Ammon's horn (tissue), 1 donor: Measurements from ENCODE around the gene STUB1.

Source experiments
- DNase-seq: peaks from one replicate; pipeline ENCODE4 v3.0.0-alpha.2; 2016; ENCODE audit warnings: low spot score

The STUB1 gene

DNA sequence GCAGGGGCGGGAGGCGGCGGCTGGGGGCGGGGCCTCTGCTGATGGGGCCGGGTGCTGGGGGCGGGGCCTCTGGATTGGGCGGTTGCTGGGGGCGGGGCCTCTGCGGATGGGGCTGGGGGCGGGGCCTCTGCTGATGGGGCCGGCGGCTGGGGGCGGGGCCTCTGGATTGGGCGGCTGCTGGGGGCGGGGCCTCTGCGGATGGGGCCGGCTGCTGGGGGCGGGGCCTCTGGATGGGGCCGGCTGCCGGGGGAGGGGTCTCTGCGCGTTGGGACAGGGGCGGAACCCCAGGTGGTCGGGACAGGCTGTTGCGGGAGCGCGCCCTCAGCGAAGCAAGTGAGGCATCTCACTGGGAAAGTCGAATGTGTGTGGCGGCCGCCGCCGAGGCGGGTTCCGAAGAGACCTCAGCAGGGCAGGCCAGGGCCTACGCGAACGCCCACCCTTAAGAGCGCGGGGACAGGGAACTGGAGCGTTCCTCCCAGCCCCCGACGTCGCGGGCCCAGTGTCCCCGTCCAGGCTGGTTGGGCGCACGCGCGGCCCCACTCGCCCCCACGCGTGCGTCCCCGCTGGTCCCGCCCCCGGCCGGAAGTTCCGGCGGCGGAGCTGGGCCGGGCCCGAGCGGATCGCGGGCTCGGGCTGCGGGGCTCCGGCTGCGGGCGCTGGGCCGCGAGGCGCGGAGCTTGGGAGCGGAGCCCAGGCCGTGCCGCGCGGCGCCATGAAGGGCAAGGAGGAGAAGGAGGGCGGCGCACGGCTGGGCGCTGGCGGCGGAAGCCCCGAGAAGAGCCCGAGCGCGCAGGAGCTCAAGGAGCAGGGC lies at the start of gene STUB1:
Gene STUB1, plus strand, starts transcription at position 597 of the 811 bp plus-strand sequence. Its CDS starts 116 bp downstream, at position 713.
- DNase-seq, result peak; percentile 85

DNA sequence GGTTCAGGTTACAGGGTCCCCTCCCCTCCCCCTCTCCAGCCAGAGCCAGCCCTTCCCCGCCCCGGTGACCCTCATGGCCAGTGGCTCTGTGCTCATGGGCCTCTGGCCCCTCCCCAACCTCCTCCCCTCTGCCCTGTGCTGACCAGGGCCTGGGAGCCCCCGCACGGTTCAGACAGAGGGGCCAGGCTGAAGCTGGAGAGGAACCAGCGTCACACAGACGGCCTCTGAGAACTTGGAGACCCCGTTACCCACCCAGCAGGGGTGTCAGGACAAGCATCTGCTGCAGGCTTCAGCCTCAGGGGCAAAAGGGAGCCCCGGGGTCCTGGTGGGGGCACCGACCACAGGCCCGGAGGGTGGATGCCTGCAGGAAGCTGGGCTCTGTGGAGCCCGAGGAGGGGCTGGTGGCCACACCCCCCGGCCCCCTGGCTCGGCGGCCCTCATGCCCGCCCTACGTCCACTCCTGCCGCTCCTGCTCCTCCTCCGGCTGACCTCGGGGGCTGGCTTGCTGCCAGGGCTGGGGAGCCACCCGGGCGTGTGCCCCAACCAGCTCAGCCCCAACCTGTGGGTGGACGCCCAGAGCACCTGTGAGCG lies 49.3 kb upstream of the STUB1 start, which contains the start of gene WFIKKN1:
Gene WFIKKN1, plus strand, starts transcription at position 171 of the 591 bp plus-strand sequence. Its CDS starts 269 bp downstream, at position 440.
- DNase-seq, result no peak

DNA sequence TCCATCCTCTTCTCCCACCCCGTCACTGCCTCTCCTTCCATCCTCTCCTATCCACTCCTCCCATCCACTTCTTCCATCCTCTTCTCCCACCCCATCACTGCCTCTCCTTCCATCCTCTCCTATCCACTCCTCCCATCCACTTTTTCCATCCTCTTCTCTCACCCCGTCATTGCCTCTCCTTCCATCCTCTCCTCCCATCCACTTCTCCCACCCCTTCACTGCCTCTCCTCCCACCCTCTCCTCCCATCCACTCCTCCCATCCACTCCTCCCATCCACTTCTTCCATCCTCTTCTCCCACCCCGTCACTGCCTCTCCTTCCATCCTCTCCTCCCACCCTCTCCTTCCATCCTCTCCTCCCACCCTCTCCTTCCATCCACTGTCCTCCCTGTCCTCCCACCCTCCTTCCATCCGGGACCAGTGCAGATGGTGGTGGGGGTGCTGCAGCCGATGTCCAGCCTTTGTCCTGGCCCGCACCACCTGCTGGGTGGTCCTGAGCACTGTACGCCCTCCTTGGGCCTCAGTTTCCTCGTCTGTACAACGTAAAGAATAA lies 48.3 kb upstream of the STUB1 start:
- no peak for DNase-seq

DNA sequence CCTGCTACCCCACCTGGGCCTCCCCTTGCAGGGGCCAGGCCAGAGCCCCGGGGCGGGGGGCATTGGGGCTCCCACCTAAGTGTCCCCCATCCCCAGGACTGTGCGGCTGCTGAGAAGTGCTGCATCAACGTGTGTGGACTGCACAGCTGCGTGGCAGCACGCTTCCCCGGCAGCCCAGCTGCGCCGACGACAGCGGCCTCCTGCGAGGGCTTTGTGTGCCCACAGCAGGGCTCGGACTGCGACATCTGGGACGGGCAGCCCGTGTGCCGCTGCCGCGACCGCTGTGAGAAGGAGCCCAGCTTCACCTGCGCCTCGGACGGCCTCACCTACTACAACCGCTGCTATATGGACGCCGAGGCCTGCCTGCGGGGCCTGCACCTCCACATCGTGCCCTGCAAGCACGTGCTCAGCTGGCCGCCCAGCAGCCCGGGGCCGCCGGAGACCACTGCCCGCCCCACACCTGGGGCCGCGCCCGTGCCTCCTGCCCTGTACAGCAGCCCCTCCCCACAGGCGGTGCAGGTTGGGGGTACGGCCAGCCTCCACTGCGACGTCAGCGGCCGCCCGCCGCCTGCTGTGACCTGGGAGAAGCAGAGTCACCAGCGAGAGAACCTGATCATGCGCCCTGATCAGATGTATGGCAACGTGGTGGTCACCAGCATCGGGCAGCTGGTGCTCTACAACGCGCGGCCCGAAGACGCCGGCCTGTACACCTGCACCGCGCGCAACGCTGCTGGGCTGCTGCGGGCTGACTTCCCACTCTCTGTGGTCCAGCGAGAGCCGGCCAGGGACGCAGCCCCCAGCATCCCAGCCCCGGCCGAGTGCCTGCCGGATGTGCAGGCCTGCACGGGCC lies 47.5 kb upstream of the STUB1 start:
- DNase-seq, result no peak

DNA sequence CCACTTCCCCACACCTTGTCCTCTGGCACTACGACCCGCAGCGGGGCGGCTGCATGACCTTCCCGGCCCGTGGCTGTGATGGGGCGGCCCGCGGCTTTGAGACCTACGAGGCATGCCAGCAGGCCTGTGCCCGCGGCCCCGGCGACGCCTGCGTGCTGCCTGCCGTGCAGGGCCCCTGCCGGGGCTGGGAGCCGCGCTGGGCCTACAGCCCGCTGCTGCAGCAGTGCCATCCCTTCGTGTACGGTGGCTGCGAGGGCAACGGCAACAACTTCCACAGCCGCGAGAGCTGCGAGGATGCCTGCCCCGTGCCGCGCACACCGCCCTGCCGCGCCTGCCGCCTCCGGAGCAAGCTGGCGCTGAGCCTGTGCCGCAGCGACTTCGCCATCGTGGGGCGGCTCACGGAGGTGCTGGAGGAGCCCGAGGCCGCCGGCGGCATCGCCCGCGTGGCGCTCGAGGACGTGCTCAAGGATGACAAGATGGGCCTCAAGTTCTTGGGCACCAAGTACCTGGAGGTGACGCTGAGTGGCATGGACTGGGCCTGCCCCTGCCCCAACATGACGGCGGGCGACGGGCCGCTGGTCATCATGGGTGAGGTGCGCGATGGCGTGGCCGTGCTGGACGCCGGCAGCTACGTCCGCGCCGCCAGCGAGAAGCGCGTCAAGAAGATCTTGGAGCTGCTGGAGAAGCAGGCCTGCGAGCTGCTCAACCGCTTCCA lies 46.7 kb upstream of the STUB1 start:
- DNase-seq, result no peak

DNA sequence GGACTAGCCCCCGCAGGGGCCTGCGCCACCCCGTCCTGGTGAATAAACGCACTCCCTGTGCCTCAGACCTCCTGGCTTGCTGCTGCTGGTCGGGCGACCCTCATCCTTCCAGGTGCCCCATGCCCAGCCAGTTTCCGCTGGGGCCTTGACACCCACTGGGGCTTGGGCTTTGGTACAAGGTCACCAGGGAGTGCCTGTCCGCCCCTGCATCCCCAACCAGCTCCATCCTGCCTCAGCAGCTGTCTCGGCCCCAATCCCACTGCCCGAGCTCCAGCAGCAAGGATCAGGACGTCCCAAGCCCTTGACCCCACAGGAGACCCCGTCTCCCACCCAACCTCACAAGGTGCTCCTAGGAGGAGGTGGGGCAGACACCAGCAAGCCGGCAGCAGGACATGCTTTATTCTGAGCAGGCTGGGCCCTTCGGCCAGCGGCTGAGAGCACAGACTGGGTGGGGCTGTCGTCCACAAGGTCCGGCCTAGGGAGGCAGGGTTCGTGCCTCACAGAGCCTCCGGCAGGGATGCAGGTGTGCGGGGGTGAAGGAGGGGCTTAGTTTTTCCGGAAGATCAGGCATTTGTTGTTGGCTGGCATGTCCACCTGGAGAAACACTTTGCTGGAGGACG lies 46.0 kb upstream of the STUB1 start:
- no peak for DNase-seq

DNA sequence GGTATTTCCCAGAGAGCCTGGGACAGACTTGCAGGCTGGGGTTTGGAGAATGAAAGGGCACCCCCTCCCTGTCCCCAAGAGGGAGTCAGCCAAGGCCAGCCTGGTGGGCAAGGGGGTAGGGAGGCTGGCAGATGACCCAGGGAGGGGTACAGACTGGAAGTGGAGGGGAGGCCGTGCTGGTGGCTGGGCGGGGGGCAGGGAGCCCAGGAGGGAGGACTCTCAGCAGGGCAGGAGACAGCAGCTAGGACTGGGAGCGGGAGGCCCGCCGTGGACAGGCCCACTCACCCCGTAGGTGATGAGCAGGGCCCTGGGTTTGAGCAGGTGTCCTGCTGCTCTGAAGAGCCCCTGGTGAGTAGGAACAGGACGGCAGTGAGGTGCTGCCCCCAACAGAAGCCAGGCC lies 45.2 kb upstream of the STUB1 start:
- no peak for DNase-seq

DNA sequence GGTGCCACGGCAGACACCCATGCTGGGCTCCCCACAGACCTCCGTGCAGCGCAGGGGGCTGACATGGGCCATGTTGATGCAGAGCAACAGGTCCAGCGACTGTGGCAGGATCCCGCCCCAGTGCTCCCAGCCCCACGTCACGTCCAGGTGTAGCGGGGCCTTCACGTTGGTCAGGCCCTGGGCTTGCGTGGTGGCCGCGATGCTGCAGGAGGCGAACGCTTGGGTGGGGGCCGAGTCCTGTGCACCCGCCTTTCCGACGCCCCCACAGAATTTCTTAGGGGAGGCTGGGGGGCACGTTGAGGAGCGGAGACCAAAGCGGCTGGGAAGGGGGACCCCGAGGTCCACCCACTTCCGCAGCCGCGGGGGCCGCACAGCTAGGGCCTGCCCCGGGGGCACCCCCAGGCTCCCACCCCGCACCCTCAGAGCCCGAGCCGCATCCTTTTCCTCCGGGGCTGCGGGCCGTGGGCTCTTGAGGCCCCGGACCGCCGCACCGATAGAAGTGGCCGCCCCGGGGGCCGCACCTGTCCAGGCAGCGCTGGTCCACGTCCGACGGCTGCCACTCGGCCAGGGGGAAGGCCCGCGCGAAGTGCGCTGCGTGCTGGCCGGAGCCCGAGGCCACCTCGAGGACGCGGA lies 44.5 kb upstream of the STUB1 start:
- no peak for DNase-seq

DNA sequence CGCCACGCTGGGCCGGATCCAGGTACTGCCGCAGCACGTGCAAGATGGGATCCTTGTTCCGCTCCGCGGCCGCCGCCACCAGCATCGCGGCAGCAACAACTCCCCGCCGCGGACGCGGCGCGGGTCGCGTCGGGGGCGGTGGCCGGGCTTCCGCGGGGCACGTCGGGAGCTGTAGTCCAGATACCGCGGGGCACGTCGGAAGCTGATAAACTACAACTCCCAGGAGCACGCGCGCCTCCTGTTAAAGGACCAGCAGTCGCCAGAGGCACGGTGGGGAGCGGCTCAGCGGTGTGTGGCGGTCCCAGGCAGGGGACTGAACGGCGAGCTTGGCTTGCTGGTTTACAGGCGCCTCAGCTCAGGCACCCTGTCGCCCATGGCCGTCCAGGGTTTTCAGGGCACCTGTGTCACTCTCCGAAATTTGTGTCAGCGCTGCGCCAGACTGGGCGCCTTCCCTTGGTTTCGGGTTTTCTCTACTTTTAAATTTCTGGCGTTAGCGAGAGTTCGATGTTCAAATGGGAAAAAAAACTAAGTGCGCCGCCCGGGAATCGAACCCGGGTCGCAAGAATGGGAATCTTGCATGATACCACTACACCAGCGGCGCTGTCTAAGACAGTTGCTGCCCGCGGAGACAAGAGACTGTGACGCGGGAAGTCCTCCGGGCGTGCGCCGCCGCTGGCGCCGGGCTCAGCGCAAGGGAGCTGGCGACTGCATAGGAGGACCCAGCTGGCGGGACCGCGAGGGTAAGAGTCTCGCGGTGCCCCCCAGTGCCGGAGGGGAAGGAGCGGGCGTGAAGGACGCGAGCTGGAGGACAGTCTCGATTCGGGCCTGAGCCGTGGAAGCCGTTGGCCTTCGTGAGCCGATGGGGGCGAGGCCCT lies 43.8 kb upstream of the STUB1 start, which contains the start of gene METTL26:
Gene METTL26, minus strand, starts transcription at position 100 of the 875 bp plus-strand sequence. Its CDS starts 15 bp downstream, at position 85.
- DNase-seq, result peak; percentile 98

DNA sequence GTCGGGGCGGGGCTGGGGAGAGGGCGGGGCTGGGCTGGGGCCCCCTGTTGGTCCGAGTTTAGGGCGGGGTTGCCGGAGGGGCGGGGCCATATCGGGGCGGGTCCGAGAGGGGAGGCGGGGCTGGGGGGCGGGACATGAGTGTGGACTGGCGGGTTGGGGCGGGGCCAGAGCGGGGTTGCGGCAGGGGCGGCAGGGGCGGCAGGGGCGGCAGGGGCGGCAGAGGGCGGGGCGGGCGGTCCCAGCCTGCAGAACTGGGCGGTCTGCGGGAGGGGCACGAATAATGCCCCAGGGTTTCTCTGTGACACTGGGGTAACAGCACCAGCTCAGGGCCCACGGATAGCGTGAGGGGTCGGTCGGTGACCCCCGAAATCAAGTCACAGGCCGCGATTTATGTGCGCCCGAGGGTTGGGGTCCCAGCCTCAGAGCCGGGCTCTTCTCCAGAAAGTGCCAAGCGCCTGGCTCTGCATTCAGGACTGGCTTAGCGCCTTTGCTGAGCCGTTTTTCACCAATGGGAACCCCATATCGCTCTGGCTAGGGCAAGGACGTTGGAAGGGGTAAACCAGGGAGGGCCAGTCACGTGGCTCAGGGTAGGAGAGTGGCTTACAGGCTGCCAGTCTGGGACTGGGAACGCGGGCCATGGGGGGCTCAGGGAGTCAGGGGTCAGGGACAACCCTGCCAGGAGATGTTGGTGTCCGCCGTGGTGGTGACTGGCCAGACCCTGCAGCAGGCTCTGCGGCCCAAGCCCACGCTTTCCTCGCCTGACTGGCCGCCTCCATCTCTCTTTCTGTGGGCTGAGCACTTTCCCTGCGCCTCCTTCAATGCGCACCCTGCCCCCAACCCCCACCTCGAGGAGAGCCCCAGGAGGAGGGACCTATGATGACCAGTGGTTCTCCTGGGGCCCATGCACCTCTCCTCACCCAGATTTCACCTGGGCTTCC lies 42.9 kb upstream of the STUB1 start:
- DNase-seq, result peak; percentile 65

DNA sequence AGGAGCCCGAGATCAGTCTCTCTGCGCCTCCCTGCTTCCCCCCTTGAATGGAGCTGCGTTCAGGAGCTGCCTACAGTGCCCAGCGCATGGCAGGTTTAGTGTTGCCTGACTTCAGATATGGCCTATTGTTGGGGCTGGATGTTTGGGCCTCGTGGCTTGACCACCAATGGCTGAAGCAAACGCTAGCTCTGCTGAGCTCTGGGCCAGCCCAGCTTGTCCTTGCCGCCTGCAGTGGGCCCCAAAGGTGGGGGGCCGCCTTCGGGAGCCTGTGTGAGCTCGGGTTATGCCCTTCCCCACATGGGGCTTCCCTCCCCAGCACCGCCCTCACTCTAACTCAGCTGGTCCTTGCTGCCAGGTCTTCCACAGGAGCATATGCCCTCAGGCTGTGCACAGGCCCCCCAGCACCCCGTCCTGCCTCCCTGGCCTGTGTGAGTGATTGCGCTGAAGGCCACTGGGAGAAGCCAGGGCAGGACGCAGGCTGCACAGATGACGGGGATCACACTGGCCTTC lies 42.1 kb upstream of the STUB1 start:
- no peak for DNase-seq

DNA sequence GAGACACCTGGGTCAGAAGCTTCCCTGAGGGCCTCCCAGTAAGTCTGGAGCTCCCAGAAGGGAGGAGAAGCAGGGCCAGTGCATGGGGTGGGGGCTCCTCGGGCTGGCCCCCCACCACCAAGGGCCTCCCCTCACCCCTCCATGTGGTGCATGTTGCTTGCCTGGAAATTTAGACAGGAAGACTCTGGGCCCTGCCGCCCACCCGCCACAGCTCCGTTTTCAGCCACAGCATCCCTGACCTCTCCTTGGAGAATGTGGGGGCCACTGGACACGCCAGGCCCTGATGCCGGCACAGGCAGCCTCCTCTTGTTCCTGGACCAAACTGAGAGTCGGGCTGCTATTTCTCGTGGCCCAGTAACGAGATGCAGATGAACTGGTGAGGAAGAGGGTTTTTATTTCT lies 41.4 kb upstream of the STUB1 start:
- no peak for DNase-seq

DNA sequence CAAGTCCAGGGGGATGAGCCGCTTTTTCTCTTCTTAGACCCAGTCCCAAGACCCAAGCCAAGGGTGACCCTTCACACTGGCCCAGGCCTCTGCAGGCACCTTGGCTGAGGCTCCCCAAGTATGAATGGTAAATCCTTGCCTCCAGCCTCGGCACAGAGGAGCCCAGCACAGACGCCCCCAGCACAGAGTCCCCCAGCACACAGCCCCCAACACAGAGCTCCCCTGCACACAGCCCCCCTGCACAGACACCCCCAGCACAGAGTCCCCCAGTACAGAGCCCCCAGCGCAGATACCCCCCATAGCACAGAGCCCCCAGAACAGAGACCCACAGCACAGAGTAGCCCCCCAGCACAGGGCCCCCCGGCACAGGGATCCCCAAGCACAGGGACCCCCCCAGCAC lies 39.6 kb upstream of the STUB1 start:
- no peak for DNase-seq

DNA sequence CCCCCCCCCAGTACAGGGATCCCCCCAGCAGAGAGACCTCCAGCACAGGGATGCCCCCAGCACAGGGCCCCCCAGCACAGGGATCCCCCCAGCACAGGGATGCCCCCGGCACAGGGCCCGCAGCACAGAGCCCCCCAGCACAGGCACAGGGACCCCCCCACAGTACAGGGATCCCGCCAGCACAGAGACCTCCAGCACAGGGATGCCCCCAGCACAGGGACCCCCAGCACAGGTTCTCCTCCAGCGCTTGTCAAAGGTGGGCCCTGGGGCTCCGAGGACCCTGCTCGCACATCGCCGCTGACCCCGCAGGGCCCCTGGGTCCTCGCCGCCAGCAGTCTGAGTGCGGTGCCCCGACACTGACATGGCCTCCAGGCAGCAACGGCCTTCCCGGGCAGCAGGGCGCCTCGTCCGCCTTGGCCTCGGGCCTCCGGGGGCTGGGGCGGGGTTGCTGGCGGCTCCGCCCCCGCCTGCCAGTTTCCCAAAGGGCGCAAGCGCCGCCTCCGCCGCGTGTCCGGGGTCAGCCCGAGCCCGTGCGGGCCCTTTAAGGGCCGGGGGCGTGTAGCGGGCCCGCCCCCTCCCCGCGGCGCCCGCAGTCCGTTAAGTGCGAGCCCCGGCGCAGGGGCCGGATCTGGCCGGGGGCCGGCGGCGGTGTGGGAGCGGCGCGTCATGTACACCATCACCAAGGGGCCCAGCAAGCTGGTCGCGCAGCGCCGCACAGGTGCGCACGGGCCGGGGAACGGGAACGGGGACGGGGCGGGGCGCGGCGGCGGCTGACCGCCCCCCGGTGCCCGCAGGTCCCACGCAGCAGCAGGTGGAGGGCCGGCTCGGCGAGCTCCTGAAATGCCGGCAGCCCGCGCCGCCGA lies 38.7 kb upstream of the STUB1 start, which contains the start of gene MCRIP2:
Gene MCRIP2, plus strand, starts transcription at position 503 of the 863 bp plus-strand sequence. Its CDS starts 164 bp downstream, at position 667.
- DNase-seq, result peak; percentile 81

DNA sequence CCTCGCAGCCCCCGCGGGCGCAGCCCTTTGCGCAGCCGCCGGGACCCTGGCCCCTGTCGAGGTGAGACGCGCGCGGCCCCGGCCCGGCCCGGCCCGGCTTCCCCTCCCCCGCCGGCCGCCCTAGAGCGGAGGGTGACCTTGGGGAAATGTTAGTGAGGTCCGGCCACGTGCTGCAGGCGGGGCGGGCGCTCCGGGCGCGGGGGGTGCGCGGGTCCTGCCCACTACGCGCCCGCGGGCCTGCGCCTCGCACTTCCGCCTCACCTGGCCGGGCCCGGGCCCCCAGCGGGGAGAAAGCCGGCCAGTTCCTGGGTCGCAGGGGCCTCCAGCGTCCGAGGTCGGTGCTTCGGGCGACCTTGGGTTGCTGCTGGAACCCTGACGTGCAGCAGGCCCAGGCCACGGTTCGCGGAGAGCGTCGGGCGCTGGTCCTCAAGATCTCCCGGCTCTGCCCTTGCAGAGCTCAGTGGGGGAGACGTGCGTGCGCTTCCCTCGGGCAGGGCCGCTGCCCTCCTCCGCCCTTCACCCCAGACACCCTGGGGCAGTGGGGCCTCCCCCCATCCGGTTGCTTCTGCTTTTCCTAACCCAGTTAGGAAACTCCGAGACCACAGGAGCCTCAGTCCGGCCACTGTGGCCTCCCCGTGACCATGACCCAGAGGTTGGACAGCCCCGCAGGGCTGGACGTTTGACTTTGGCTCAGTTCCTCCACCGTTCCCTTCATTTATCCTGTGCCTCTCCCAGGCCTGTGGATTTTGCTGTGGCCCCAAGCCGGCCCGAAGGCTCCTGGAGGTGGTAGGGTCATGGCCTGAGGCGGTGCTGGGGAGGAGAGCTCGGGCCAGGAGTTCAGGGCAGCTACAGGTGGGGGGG lies 37.8 kb upstream of the STUB1 start:
- peak; percentile 43 for DNase-seq

DNA sequence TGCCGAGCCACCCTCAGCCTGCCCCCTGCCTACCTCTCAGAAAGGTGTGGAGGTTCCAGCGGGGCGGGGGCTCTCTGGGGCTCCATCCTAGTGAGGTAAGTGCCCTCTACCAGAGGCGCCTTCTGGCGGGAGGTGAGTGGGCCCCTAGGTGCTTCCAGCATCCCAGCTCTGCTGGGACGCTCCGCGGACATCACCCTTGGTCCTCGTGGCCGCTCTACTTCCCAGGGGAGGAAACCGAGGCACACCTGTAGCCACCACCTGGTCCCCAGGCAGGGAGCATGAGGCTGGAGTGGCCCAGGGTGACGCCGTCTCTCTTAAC lies 37.2 kb upstream of the STUB1 start:
- no peak for DNase-seq
